WTC11 (cell line): ENCODE measurements around the gene IRF2BP1. TPM values are rescaled to one million over a fixed set of nuclear protein-coding genes. Genes with fewer than 3 reads are reported as not detected.

ENCODE experiments used
- ATAC-seq: fragments of 200-7000 bp; cut with Tn5 transposase; 2 replicates; pipeline ENCODE4 v1.10.0; 2021; ENCODE audit warnings: mild to moderate bottlenecking, moderate library complexity
- CTCF ChIA-PET: fragments of 300-600 bp; sonication (Branson Sonifier 250); formaldehyde crosslinking; loops from one replicate; lab custom pipeline; 2021; ENCODE audit warnings: antibody characterized with exemption; lab: Charles Lee
- POLR2A ChIA-PET: fragments of 350-600 bp; sonication (Branson Sonifier 250); formaldehyde crosslinking; loops from one replicate; lab custom pipeline; 2021; ENCODE audit warnings: antibody characterized with exemption; lab: Charles Lee
- DNase-seq: peaks from one replicate; pipeline ENCODE4 v3.0.0; 2021; ENCODE audit warnings: low spot score
- H3K27ac Mint-ChIP-seq: 2 replicates; pipeline ENCODE4 v1.8.0; 2021; ENCODE audit warnings: mixed read lengths
- H3K27me3 Mint-ChIP-seq: 2 replicates; pipeline ENCODE4 v1.8.0; 2021; ENCODE audit warnings: low read depth, mild to moderate bottlenecking, moderate library complexity, mixed read lengths
- H3K36me3 Mint-ChIP-seq: 2 replicates; pipeline ENCODE4 v1.8.0; 2021; ENCODE audit warnings: mixed read lengths
- H3K4me1 Mint-ChIP-seq: 2 replicates; pipeline ENCODE4 v1.8.0; 2022; ENCODE audit warnings: mixed read lengths
- H3K4me3 Mint-ChIP-seq: 2 replicates; pipeline ENCODE4 v1.8.0; 2021; ENCODE audit warnings: mild to moderate bottlenecking, moderate library complexity, mixed read lengths
- H3K9me3 Mint-ChIP-seq: 2 replicates; pipeline ENCODE4 v1.8.0; 2021; ENCODE audit warnings: mixed read lengths
- ATF1 ChIP-seq: sonication (generic); formaldehyde crosslinking; IDR thresholded peaks from 2 replicates; pipeline ENCODE4 v1.8.1; 2023; ENCODE audit warnings: mild to moderate bottlenecking, moderate library complexity, missing genetic modification reagents
- ATF2 ChIP-seq: sonication (generic); formaldehyde crosslinking; IDR thresholded peaks from 2 replicates; pipeline ENCODE4 v1.8.1; 2022; ENCODE audit warnings: low read depth, missing genetic modification reagents, borderline replicate concordance
- E2F1 ChIP-seq: sonication (generic); formaldehyde crosslinking; IDR thresholded peaks from 2 replicates; pipeline ENCODE4 v1.8.0; 2022; ENCODE audit warnings: mild to moderate bottlenecking, missing genetic modification reagents
- E2F4 ChIP-seq: sonication (generic); formaldehyde crosslinking; IDR thresholded peaks from 2 replicates; pipeline ENCODE4 v1.8.1; 2022; ENCODE audit warnings: low read depth, mild to moderate bottlenecking, moderate library complexity, missing genetic modification reagents, borderline replicate concordance
- E2F5 ChIP-seq: sonication (generic); formaldehyde crosslinking; IDR thresholded peaks from 2 replicates; pipeline ENCODE4 v1.8.1; 2022; ENCODE audit warnings: mild to moderate bottlenecking, moderate library complexity, missing genetic modification reagents
- EMX1 ChIP-seq: fragments of 250-450 bp; sonication (Bioruptor Pico); IDR thresholded peaks from 2 replicates; pipeline ENCODE4 v1.8.0; 2021; ENCODE audit warnings: mild to moderate bottlenecking
- FOXJ3 ChIP-seq: sonication (generic); formaldehyde crosslinking; IDR thresholded peaks from 2 replicates; pipeline ENCODE4 v1.9.0; 2021; ENCODE audit warnings: missing genetic modification reagents, mild to moderate bottlenecking, borderline replicate concordance
- GRHL2 ChIP-seq: fragments of 250-450 bp; sonication (Bioruptor Pico); IDR thresholded peaks from 2 replicates; pipeline ENCODE4 v1.8.0; 2022; ENCODE audit warnings: mild to moderate bottlenecking, moderate library complexity; ENCODE audit not compliant: insufficient replicate concordance, severe bottlenecking
- IRF2 ChIP-seq: sonication (generic); formaldehyde crosslinking; IDR thresholded peaks from 2 replicates; pipeline ENCODE4 v1.8.0; 2022; ENCODE audit warnings: low read depth, missing genetic modification reagents, borderline replicate concordance
- NFYB ChIP-seq: sonication (generic); formaldehyde crosslinking; conservative IDR thresholded peaks from 2 replicates; pipeline ENCODE4 v1.8.0; 2022; ENCODE audit warnings: low read depth, missing genetic modification reagents
- PRDM15 ChIP-seq: sonication (generic); formaldehyde crosslinking; IDR thresholded peaks from 2 replicates; pipeline ENCODE4 v1.8.0; 2022; ENCODE audit warnings: missing genetic modification reagents
- ZNF671 ChIP-seq: fragments of 250-450 bp; sonication (Bioruptor Pico); IDR thresholded peaks from 2 replicates; pipeline ENCODE4 v1.8.0; 2021; ENCODE audit warnings: mild to moderate bottlenecking
- total RNA-seq: library from RNA; stranded (reverse); gene quantifications from 3 replicates; pipeline ENCODE4 v1.2.3, GENCODE V29; 2021

The IRF2BP1 gene
- total RNA-seq, 1 experiment from 2014 or later: 30.3 TPM

GRCh38 chr19:45866400-45867176, 19.4 kb downstream of the IRF2BP1 start (continued):
- no peak for TF ChIP-seq PRDM15 (CRISPR knock-in tag)

GRCh38 chr19:45865269-45865948, 20.5 kb downstream of the IRF2BP1 start:
- no peak for DNase-seq
- CTCF ChIA-PET: interaction anchor here (0.6 to 4.9 kb wide), 16 partner anchors 12 to 771 kb away, joined by 3 to 212 read pairs (median 8); partner anchors contain the start of genes DMPK, DMWD, GNG8 and IRF2BP1

More at GRCh38 chr19:45865269-45865948, 20.5 kb downstream of the IRF2BP1 start:
- peaks cover 43% of the 10 kb centered on the region for H3K4me1 Mint-ChIP-seq
- H3K27ac Mint-ChIP-seq: peak overlapping the region; percentile 32; the same call in 1 of the 2 replicates
- H3K36me3 Mint-ChIP-seq: no peaks in the 10 kb centered on the region; the same call in 1 of the 2 replicates
- TF ChIP-seq GRHL2 (no peak), E2F1 (CRISPR knock-in tag) (no peak), EMX1 (CRISPR knock-in tag) (no peak), E2F4 (CRISPR knock-in tag) (no peak), ZNF671 (CRISPR knock-in tag) (no peak), ATF1 (no peak), ATF2 (no peak), IRF2 (CRISPR knock-in tag) (no peak), FOXJ3 (no peak), NFYB (CRISPR knock-in tag) (no peak), E2F5 (CRISPR knock-in tag) (no peak)
- ATAC-seq: no peak
- H3K27me3 Mint-ChIP-seq: no peaks in the 10 kb centered on the region
- POLR2A ChIA-PET: interaction anchor here (1.2 to 3.1 kb wide), 4 partner anchors 16 to 36 kb away, joined by 5 to 42 read pairs (median 18); partner anchors contain the start of gene IRF2BP1
- peak overlapping the region; percentile 99 for H3K4me3 Mint-ChIP-seq
- no peaks in the 10 kb centered on the region for H3K9me3 Mint-ChIP-seq
